GM18520 (cell line): Measurements from ENCODE around the gene INSIG1.

Experiments used
- ATAC-seq: cut with Tn5 transposase; IDR thresholded peaks from one replicate; pipeline ENCODE4 v1.9.1; 2021; ENCODE audit not compliant: unreplicated experiment

INSIG1 gene

DNA sequence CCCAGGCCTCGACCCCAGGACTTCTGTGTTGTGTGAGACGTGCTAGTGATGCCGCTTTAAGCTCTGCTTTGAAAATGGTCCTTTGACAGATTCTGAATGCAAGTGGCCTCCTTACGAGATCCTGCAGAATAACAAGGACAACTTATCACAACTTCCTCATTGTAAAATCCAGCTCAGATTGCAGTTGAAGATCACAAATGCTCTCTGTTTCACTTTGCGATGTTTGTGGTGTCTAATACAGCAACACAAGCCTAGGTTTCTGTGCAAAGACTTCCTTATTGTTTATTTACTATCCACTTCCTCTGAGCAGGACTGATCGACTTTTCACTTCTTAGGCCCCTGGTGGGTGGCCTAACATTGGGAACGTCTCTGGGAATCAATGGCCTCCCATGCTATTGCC, 31.7 kb upstream of the INSIG1 start:
- ATAC-seq: no peak

DNA sequence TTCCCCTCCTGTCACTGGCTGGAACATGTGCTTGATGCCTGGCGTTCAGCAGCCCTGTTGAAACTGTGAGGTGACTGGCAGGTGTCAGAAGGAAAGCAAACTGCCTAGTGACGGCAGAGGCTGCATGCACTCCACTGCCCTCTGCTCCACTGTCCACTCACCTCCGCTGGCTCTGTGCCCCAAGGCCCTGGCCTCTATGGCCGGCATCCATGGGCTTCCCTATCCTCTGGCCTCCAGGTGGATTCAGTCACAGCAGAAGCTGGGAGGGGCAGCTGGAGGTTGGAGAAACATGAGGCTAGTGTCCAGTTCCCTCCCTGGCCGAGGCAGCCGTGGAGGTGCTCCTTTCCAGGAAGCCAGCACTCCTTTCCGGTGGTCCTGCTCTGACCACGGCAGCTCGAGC, 31.2 kb upstream of the INSIG1 start:
- no peak for ATAC-seq

DNA sequence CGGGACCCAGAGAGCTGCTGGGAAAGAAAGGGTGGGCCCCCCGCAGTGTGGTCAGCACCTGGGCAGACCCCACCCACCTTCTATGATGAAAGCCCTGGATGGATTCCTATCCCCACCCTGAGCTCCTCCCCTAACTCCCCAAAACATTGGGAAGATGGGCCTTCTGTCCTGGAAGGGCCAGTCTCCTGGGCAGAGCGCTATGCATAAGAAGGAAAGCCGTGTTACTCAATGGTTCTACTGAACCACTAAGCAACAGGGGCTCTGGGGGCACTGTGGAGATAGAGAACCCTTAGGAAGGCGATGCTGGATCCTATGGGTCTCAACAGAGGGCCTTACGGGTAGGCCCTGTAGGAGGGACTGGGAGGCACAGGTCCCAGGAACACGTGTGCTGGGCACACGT, 30.7 kb upstream of the INSIG1 start:
- ATAC-seq: no peak

DNA sequence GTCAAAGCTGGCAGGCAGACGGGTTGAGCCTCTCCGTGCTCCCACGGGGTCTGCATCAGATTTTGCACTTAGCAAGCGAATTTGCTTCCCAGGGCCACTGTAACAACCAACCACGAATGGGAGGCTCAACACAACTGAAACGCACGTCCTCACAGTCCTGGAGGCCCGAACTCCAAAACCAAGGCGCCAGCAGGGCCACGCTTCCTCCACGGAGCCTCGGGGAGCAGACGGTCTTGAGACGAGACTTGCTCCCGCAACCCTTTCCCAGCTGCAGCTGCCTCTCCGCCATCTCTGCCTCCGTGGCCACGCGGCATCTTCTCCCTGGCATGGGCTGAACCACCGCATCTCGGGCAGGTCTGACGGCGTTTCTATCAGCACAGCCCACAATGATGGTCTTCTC, 30.2 kb upstream of the INSIG1 start:
- ATAC-seq: no peak

DNA sequence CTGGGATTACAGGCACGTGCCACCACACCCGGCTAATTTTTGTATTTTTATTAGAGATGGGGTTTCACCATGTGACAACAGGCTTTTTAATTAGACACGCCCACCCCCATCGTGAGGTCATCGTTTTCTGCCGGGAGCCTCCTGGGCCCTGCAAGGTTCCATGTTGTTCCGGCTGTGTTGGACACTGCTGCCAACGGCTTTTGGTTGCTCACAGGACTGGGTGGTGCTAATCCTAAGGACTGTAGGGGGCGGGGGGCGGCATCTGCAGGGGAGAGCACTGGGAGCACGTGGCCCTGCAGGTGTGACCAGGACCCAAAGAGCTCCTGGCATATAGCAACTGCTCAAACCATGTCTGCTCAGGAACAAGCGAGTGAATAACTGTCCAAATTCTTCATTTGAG, 29.5 kb upstream of the INSIG1 start:
- no peak for ATAC-seq

DNA sequence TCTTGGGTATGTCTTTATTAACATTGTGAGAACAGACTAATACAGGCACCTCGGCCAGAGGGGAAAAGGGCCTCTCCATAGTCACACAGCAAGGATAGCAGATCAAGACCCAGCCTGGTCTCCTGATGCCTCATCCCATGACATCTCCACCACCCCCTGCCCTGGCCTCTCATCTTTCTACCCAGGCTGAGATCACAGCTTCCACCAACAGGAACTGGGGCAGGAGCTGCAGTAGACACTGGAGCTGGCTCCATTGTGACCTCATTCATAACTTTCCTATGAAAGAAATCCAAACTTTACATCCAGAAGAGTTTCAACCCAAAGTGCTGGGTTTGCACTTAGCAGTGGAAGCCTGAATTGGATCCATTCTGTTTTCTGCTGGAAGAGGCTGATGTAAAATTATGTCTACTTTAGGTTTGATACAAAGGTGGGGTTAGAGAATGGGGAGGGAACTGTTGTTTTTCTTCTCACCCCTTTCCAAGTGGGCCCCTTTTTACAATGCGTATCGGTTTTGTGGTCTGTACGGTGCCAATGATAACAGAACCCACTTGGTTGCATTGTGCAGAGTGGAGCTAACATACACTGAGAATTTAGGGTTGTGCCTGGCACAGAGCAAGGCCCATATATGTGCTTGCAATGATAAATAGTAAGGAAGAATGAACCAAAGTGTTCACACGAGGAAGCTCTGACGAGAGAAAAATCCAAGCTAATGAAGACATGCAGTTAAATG, 28.6 kb upstream of the INSIG1 start:
- ATAC-seq: no peak

DNA sequence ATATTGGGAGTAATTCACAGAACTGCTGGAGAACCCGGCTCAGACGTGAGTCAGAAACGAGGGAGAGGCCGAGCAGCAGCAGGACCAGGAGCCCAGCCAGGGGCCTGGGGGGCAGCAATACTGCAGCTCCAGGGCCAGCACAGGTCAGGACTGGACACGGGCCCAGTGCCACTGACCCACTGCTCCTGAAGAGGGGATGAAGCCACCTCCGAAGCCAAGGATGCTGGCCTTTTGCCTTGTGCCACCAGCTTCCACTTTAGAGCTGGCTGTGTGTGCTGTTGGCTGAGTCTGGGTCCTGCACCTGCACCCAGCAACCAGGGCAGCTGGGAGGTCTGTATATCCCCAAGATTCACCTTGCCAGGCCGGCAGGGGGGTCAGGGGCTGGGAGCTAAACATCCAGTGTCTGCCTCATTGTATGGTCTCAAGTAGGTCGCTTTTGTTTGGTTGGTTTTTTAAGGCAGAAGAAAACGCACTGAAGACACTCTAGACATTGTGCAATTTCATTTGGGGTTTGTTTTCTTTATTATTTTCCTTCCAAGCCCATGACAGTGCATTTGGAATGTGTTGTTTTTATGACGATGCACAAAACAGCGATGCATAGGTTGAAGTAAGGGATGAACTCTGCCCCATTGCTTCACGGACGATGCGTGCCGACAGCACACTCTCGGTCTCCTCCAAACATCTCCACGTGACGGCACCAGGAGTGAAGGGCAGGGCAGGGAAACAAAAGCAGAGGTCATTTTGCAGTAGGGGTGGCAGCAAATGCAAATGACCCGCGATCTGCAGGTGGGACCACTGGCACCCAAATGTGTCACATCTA, 27.7 kb upstream of the INSIG1 start:
- ATAC-seq: no peak

DNA sequence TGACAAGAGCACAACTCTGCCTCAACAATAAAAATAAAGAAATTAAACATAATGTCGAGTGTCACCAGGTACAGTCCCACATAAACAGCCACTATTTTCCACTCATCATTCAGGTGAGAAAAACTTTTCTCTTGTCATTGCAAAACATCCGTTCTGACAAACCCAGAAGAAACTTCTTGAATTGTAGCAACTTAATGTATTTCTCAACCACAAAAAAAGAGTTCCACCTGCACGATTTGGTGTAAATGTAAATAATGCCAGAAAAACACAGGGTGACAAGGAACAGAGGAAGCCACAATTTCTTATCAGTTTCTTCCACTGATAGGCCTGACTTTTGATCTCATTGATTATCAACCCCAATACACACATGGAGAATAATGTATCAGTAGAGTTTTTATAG, 26.8 kb upstream of the INSIG1 start:
- ATAC-seq: no peak

DNA sequence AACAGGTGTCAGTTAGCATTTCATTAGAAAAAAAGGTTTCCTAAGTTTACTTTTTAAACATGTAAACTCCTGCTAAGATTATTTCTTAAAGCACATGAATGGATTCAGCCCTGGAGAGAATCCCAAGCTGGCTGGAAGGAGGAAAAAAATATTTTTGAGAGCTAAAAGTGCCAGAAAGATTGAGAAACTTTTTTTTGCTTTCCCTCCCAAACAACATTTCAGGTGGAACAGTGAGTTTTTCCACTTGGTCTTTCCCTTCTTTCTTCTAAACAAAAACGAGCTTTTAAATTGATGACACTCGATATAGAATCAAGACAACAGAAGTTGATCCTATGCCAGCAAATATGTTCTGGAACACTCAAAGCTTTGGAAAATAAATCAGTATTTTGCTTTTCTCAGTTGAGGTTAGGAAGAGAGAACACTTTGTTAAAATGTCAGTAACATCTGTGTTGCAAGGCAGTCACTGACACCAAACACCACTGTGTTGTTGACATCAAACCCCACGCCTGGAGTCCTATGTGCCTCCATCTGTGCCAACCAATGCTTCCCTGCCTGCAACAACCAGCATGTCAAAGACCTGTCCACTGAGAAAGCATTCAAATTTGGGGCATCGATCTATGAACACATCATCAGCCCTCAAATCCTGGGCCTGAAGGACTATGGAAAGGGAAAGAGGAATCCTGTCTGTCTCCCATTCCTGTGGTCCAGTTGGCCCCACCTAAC, 22.9 kb upstream of the INSIG1 start:
- ATAC-seq: no peak

DNA sequence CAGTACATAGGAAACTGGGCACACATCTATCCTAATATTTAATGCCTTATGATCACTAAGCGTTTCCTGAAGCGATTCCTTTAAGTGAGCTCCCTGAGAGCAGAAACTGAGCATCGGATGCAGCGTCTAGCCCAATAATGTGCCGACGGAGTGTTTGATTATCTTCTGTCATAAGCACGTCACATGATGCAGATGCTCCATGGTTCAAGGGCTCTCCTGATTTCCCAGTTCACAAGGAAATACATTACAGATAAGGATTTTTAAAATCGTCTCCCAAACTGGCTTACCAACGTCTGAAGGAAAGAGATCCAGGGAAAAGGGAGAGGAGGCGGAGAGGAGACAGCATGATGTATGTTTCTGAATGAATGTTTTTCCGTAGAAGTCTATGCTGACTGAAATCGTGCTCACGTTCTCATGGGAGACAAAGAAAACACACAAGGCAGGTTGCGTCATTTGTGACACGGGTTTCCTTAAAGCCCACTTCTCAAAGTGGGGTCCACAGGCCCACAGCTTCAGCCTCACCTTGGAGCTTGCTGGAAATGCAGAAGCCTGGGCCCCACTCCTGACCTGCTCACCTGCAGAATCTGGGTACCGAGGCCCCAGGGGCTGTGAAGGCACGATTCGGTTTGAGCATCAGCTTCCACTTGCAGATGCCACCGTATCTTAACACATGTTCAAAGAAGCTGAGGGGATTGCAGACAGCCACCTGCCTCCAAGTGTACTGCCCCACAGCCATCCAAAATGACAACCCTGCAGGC, 21.5 kb upstream of the INSIG1 start:
- ATAC-seq: no peak

DNA sequence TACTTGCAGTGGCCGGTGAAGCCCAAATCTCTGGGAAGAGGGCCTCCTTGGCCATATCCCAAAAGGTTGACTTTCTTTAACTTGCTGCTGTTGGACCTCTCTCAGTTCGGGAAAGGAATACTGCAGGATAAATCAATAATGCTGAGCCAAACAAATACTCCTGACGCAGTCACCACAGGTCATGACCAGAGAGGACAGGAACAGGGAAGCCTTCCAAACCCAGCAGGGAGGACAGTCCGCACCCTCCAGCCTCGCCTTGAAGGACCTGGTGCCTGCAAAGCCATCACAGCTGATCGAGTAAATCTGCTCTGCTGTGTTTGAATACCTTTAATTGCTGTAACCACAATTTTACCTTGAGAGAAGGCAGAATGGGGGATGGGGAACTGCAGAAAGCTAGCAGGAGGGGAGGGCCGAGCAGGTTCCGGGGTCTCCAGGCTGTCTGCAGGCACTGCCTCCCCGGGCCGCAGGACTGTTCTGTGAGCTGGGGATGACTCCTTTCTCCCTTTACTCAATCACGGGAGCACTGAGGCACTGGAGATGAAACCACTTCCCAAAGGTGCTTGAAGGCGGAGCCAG, 20.8 kb upstream of the INSIG1 start:
- no peak for ATAC-seq

DNA sequence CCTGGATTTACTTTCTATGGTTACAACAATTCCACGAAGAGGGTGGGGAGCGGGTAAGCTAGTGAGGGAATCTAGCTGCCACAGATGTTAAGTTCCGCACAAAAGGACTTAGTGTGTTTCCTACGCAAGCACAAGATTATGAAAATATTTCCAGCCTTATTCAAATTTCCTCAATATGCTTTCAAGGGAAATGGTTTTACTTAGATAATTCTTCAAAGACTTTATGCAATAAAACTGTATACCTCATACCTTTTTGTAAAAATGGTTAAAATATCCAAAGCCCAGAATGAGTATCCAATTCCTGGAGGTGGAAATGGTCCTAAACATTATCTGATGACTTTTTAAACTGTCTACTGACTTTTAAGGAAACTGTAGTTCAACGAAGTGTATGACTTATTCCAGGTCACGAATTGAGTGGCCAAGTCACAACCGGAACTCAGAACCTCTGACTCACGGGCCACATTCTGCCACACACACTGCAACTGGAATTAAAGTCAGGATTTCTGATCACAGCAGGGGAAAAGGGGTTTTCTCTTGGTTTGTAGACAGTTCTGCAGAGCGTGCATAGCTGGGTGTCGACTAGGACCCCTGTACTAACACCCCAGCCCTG, 20.2 kb upstream of the INSIG1 start:
- no peak for ATAC-seq

DNA sequence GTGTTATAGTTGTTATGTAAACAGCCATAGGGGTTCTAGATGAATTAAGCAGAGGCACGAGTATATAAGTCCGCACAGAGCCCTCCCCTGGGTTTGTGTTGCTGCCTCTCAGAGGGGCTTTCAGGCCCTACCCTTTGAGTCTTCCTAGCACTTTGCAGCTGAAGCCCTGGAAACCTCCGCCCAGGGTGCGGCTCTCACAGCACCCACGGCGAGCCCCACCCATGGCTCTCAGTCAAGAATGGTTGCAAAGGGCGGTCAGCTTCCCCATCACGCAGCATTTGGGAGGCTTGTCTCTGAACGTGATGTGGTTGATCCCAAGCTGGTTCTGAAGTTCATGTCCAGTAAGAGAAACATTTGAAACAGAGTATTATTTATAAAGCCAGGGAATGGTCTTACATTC, 18.8 kb upstream of the INSIG1 start:
- ATAC-seq: no peak

DNA sequence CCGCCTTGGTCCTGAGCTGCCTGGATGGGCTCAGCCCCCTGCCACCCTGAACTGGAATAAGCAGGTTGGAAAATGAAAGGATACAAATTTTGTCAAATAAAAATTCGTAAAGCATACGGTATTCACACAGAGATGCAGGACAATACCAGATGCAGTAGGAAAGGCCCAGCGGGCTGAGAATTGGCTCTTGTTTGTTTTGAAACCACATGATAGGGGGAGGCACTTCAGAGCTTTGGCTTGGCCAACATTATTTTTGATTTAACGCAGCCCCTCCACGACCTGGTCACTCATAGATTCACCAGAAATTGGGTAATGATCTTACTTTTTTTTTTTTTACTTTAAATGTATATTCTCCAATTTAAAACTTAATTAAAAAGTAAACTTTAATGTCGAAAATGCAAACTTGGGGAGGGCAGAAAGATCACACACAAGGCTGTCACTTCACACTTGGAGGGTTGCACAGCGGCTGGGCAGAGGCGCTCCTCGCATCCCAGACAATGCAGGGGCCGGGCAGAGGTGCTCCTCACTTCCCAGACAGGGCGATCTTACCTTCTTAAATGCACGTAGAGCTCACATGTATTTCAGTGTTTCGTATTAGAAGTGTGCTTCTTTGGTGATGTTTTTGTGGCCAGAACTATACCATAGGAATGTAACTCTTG, 17.8 kb upstream of the INSIG1 start:
- no peak for ATAC-seq

DNA sequence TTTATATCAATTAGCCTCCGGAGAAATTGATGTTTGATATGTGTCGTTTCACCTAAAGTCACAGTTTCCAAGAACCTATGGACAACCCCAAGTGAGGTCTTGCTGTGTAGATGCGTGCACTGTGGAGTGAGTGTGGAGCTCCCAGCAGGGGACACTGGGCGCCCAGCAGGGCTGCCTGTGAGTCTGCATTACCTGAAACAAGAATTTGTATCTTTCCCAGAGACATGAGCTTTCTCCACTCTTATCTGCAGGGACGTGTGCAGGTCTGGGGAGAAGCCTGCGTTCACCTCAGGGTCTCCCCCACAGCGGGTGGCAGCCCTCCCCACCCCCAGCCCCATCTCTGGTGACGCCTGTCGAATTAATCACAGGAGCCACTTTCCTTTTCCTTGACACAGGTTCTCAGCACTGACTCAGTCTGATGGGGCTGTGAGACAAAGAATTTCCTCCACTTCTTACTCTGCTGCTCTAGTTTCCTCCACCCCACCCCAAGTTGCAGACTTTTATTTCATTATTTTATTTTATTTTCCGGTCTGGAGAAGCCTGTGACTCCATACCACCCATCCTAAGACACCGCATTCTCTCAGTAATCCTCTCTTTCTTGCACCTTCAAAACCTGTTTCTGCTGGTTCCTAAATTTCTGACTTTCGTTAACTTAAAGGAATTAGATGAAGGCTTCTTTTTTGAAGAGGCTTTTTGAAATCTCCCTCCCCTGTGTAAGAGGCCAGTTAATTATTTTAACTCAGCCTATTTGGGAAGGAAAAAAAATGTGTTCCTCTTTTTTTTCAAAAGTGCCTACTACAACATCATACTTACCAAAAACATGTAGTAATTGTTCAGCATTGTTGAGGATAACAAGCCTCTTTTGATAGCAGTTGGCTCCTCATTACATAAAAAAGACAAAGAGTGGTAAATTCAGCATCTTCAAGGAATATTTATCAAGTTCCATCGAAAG, 17.0 kb upstream of the INSIG1 start:
- no peak for ATAC-seq

DNA sequence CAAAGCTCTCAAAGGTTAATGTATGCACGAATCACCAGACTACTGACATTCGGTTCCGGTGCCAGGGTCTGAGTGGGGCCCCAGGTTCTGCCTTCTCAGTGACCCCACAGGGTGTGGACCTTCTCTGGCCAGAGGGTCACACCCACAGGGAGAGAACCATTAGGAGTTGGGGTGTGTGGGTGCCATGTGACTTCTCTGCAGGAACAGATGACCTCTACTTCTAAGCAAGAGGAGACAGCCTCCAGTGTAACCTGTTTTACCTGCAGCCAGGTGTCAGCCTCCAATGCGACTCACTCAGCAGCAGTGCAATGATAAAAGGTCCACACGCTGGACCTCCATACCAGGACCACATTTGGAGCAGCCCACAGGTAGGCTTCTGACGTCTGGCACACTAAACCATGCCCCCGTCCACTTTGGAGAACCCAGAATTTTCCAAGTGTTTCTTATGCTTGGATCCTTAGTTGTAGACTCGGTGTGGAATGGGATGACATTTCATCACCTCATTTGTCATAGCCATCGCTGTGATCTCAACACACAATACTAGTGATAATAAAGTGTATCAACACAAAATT, 16.2 kb upstream of the INSIG1 start:
- no peak for ATAC-seq

DNA sequence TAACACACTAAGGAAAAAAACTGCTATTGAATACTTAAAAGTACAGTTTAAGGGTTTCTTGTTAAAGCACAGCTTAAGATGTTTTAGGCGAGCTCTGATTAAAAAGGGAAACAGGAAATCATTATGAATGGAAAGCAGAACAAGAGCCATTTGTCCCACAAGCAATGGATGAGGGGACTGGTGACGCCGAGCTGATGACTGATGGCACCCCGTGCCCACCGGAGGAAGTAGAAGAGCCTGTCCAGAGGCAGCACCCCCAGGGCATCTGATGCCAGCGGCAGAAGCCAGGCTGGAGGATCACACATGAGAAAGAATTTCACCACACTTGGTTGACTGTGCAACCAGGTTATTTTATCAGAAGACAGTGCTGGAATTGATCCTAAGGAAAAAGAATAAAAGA, 15.0 kb upstream of the INSIG1 start:
- no peak for ATAC-seq

DNA sequence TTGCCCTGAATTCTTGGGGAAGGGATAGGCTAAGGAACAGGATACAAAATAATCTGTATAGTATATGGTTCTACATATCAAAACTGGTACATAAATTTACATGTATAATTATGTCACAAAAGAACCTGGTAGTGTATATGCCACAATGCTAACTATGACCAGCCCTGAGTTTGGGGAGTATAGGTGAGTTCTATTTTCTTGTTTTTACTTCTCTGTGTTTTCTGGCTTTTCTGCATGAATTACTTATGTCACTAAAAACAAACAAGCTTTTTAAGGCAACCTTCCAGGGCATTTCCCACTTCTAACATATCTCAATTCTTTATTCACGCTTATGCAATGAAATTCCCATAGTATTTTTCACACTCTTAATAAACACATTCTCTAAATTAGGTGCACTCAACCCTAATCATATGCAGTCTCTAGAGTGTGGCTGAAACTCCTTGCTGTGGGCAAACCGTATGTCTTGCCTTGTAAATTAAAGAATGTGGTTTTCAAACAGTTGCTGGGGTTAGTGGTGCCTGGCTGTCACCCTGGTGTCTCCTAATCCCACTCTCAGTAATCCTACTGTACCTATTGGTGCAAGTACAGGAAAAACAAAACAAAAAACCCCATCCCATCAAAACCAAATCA, 14.0 kb upstream of the INSIG1 start:
- peak; percentile 93 for ATAC-seq
